Brain microvascular endothelial cell (primary cell): Measurements from ENCODE around the gene CAPN5.

ENCODE experiments used
- DNase-seq: peaks from one replicate; pipeline ENCODE4 v3.0.0-alpha.2; 2020
- H3K27ac ChIP-seq: fragments of 250-450 bp; sonication (Bioruptor Pico); 2 replicates; pipeline ENCODE4 v1.5.1; 2020; ENCODE audit warnings: mild to moderate bottlenecking, moderate library complexity
- H3K27me3 ChIP-seq: fragments of 250-450 bp; sonication (Bioruptor Pico); replicated peaks from 2 replicates; pipeline ENCODE4 v1.5.1; 2020; ENCODE audit warnings: mild to moderate bottlenecking
- H3K36me3 ChIP-seq: fragments of 250-450 bp; sonication (Bioruptor Pico); replicated peaks from 2 replicates; pipeline ENCODE4 v1.5.1; 2020; ENCODE audit warnings: mild to moderate bottlenecking
- H3K4me3 ChIP-seq: 2 replicates; pipeline ENCODE4 v1.5.1; 2011; ENCODE audit warnings: low read depth, mild to moderate bottlenecking, control low read depth, low read length, moderate library complexity
- in situ Hi-C: cut with HindIII; loops from 2 replicates; pipeline ENCODE4 v1.10.0; 2017; ENCODE audit warnings: low sequenced_read_pairs, low pct_ligation_motif_present
- TF ChIP-seq, protein P1 (sequence below): IDR thresholded peaks from 2 replicates; pipeline ENCODE4 v1.5.1; 2011; ENCODE audit warnings: low read depth, mild to moderate bottlenecking, moderate library complexity, low read length, control low read depth, inconsistent platforms; ENCODE audit errors: missing control alignments

Gene CAPN5

GRCh38 chr11:77151804-77152509 lies 85.2 kb downstream of the CAPN5 start:
- Histone ChIP-seq H3K4me3 (no peak overlapping the region), H3K27ac (no peak overlapping the region), H3K36me3 (no peaks in the 10 kb centered on the region), H3K27me3 (peaks cover 4% of the 10 kb centered on the region)
- no peak for DNase-seq
- in situ Hi-C loops, result no loop called here
- TF ChIP-seq, protein P1, sequence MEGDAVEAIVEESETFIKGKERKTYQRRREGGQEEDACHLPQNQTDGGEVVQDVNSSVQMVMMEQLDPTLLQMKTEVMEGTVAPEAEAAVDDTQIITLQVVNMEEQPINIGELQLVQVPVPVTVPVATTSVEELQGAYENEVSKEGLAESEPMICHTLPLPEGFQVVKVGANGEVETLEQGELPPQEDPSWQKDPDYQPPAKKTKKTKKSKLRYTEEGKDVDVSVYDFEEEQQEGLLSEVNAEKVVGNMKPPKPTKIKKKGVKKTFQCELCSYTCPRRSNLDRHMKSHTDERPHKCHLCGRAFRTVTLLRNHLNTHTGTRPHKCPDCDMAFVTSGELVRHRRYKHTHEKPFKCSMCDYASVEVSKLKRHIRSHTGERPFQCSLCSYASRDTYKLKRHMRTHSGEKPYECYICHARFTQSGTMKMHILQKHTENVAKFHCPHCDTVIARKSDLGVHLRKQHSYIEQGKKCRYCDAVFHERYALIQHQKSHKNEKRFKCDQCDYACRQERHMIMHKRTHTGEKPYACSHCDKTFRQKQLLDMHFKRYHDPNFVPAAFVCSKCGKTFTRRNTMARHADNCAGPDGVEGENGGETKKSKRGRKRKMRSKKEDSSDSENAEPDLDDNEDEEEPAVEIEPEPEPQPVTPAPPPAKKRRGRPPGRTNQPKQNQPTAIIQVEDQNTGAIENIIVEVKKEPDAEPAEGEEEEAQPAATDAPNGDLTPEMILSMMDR, result no peak

DNA sequence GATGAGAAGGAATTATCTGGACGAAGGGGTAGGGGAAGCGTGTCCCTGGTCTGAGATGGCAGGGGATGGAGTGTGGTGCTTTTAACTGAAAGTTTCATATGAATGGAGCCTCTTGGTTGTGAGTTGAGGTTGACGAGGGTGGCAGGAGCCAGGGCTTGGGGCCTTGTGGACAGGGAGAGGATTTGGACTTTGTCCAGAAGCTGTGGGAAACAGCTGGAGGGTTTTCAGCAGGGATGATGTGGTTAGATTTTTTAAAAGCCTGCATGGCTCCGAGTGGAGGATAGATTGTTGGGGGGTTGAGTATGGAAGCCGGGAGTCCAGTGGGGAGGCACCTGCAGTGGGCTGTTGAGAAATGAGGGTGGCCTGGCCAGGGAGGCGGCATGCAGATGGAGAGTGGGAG lies 86.1 kb downstream of the CAPN5 start:
- in situ Hi-C loops, result no loop called here

GRCh38 chr11:77153276-77154185 lies 86.8 kb downstream of the CAPN5 start:
- Histone ChIP-seq H3K4me3 (no peak overlapping the region), H3K36me3 (no peaks in the 10 kb centered on the region), H3K27me3 (no peaks in the 10 kb centered on the region), H3K27ac (no peak overlapping the region)
- no peak for DNase-seq
- in situ Hi-C loops, result no loop called here
- TF ChIP-seq, protein P1, result no peak

More for the DNA sequence above, 86.1 kb downstream of the CAPN5 start:
- H3K36me3 ChIP-seq, result no peaks in the 10 kb centered on the region
- no peaks in the 10 kb centered on the region for H3K27me3 ChIP-seq
- H3K4me3 ChIP-seq, result no peak overlapping the region
- TF ChIP-seq, protein P1, result no peak
- DNase-seq, result no peak
- no peak overlapping the region for H3K27ac ChIP-seq

DNA sequence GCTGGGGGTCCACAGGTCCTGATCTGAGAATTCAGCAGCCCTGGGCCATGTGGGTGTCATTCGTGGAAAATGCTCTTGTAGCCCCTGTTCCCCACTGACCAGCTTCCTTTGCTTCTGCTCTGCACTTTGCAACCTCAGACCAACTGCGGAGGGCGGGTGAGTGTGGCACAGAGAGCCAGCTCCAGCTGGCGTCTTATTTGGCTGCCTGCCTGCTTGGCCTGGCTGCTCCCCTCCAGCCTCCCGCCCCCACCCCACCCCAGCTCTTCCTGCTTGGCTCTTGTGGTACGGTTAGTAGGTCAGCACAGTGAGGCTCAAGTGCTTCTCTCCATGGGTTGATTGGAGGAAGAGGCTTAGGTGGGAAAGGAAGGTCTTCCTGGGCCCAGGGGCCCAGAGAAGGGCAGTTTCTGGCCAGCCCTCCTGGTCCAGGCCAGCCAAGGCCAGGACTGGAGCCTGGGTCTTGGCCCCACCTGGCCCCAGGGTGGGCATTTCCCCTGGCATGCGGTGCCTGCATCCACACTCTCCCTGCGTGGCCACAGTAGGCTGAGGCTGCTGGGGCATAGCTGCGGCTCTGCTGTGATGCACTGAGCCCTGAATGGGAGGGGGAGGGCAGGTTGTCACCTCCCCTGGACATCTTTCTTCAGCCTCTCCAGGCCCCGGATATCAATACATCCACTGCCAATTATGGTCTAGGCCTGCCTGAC lies 87.8 kb downstream of the CAPN5 start:
- no peaks in the 10 kb centered on the region for H3K27me3 ChIP-seq
- H3K27ac ChIP-seq, result no peak overlapping the region
- TF ChIP-seq, protein P1, result no peak
- no peak for DNase-seq
- H3K4me3 ChIP-seq, result no peak overlapping the region
- no peaks in the 10 kb centered on the region for H3K36me3 ChIP-seq
- in situ Hi-C loops, result no loop called here

DNA sequence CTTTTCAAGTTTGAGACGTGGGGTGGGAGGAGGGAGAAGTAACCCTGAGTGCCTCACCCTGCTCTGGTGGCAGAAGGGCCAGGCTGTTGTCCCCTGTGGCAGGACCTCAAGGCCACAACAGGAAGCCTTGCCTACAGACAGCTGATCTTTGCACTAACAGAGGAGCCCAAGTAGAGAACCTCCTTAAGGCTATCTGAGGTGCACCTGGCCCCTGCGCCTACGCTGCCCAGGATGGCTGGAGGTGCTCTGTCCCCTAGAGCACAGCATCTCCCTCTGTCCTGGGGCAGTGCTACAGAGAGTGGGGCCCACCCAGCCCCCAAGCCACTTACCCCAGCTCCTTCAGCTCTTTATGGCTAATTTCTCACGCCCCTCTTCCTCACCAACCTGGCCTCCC lies 88.3 kb downstream of the CAPN5 start:
- no peak overlapping the region for H3K4me3 ChIP-seq
- in situ Hi-C loops, result no loop called here
- no peak overlapping the region for H3K27ac ChIP-seq
- no peaks in the 10 kb centered on the region for H3K27me3 ChIP-seq
- no peaks in the 10 kb centered on the region for H3K36me3 ChIP-seq
- TF ChIP-seq, protein P1, result no peak
- DNase-seq, result no peak
